ENCODE data around the gene CDK6.

GRCh38 chr7:92632791-92633190, 203.6 kb downstream of the CDK6 start:
- TF ChIP-seq CTCF (IDR thresholded peaks at IDR 0.05), result no peak
- no peak for TF ChIP-seq CBX2 (IDR thresholded peaks at IDR 0.05; ENCODE audit: borderline replicate concordance, low read depth)
- TF ChIP-seq PBX3 (IDR thresholded peaks at IDR 0.05), result no peak
- TF ChIP-seq ELK1 (IDR thresholded peaks at IDR 0.05; ENCODE audit: low read depth, low read length), result no peak
- TF ChIP-seq RAD21 (conservative IDR thresholded peaks at IDR 0.05 in 1 of 2, IDR thresholded peaks at IDR 0.05 in 1 of 2), result no peak
- no peak for TF ChIP-seq POLR2A (IDR thresholded peaks at IDR 0.05; ENCODE audit: low read length)
- no peak for TF ChIP-seq FOSL2 (IDR thresholded peaks at IDR 0.05)
- no peak for TF ChIP-seq FOSL2 (CRISPR knock-in tag; IDR thresholded peaks at IDR 0.05)
- no peak for TF ChIP-seq NFE2L2 (conservative IDR thresholded peaks at IDR 0.05; ENCODE audit: low read length)
- no peak for TF ChIP-seq NR3C1 (IDR thresholded peaks at IDR 0.05)
- no peak for TF ChIP-seq MAX (IDR thresholded peaks at IDR 0.05)
- TF ChIP-seq EP300 (IDR thresholded peaks at IDR 0.05), result no peak
- no peak for TF ChIP-seq HDAC2 (IDR thresholded peaks at IDR 0.05)
- no peak for TF ChIP-seq CEBPB (IDR thresholded peaks at IDR 0.05)
- no peak for TF ChIP-seq RNF2 (IDR thresholded peaks at IDR 0.05; ENCODE audit: borderline replicate concordance, low read depth)

Data from A549 (cell line).